Loucy (cell line): ENCODE data around the gene WNK2.
"Not testable (repeated sequence)": the region's sequence is repeated elsewhere in the genome, so short reads cannot be mapped to it uniquely, and the experiment has no call there.

Source experiments
- H2AFZ ChIP-seq: fragments of 200-600 bp; sonication (generic); 2 replicates; pipeline ENCODE4 v1.6.0; 2016; ENCODE audit warnings: antibody characterized with exemption, mild to moderate bottlenecking, low read length, moderate library complexity
- H3F3A ChIP-seq: fragments of 200-600 bp; 2 replicates; pipeline ENCODE4 v1.6.0; 2016; ENCODE audit warnings: antibody characterized with exemption, low read depth, mild to moderate bottlenecking
- H3K27me3 ChIP-seq: fragments of 200-600 bp; sonication (generic); 2 replicates; pipeline ENCODE4 v1.6.1; 2014; ENCODE audit warnings: low read length, mild to moderate bottlenecking; ENCODE audit not compliant: insufficient read depth, poor library complexity, severe bottlenecking
- H3K36me3 ChIP-seq: fragments of 200-600 bp; sonication (generic); 2 replicates; pipeline ENCODE4 v1.6.1; 2016; ENCODE audit warnings: low read length; ENCODE audit not compliant: insufficient read depth
- H3K4me1 ChIP-seq: fragments of 200-600 bp; sonication (generic); 2 replicates; pipeline ENCODE4 v1.5.1; 2014; ENCODE audit warnings: low read length, mild to moderate bottlenecking; ENCODE audit not compliant: insufficient read depth, poor library complexity, severe bottlenecking
- H3K4me2 ChIP-seq: fragments of 200-600 bp; sonication (generic); 2 replicates; pipeline ENCODE4 v1.6.0; 2014; ENCODE audit warnings: antibody characterized with exemption, low read length, low read depth, mild to moderate bottlenecking; ENCODE audit not compliant: poor library complexity, severe bottlenecking
- H3K4me3 ChIP-seq: fragments of 200-600 bp; sonication (generic); 2 replicates; pipeline ENCODE4 v1.5.1; 2014; ENCODE audit warnings: low read length, mild to moderate bottlenecking, mixed read lengths; ENCODE audit not compliant: poor library complexity, severe bottlenecking
- H3K79me2 ChIP-seq: fragments of 200-600 bp; sonication (generic); 2 replicates; pipeline ENCODE4 v1.6.1; 2014; ENCODE audit warnings: low read length; ENCODE audit not compliant: insufficient read depth
- H3K9ac ChIP-seq: fragments of 200-600 bp; sonication (generic); 2 replicates; pipeline ENCODE4 v1.6.0; 2014; ENCODE audit warnings: mild to moderate bottlenecking, low read depth, low read length, moderate library complexity; ENCODE audit not compliant: poor library complexity, severe bottlenecking
- H3K9me2 ChIP-seq: fragments of 200-600 bp; sonication (generic); replicated peaks from 2 replicates; pipeline ENCODE4 v1.6.1; 2016; ENCODE audit warnings: low read depth, low read length, mixed read lengths
- H3K9me3 ChIP-seq: fragments of 200-600 bp; sonication (generic); 2 replicates; pipeline ENCODE4 v1.6.1; 2014; ENCODE audit warnings: mild to moderate bottlenecking, antibody characterized with exemption, low read length, low read depth; ENCODE audit not compliant: insufficient read depth
- H4K20me1 ChIP-seq: fragments of 200-600 bp; sonication (generic); 2 replicates; pipeline ENCODE4 v1.6.0; 2014; ENCODE audit warnings: antibody characterized with exemption, low read length, mild to moderate bottlenecking; ENCODE audit not compliant: insufficient read depth, poor library complexity, severe bottlenecking
- EZH2phosphoT487 ChIP-seq: fragments of 200-600 bp; IDR thresholded peaks from 2 replicates; pipeline ENCODE4 v1.6.1; 2018; ENCODE audit warnings: antibody characterized with exemption, mild to moderate bottlenecking, moderate library complexity, borderline replicate concordance
- TF ChIP-seq, protein P1 (sequence below): fragments of 200-600 bp; sonication (generic); conservative IDR thresholded peaks from 2 replicates; pipeline ENCODE4 v1.5.1; 2014; ENCODE audit warnings: mild to moderate bottlenecking, antibody characterized with exemption, low read length

Gene WNK2

DNA sequence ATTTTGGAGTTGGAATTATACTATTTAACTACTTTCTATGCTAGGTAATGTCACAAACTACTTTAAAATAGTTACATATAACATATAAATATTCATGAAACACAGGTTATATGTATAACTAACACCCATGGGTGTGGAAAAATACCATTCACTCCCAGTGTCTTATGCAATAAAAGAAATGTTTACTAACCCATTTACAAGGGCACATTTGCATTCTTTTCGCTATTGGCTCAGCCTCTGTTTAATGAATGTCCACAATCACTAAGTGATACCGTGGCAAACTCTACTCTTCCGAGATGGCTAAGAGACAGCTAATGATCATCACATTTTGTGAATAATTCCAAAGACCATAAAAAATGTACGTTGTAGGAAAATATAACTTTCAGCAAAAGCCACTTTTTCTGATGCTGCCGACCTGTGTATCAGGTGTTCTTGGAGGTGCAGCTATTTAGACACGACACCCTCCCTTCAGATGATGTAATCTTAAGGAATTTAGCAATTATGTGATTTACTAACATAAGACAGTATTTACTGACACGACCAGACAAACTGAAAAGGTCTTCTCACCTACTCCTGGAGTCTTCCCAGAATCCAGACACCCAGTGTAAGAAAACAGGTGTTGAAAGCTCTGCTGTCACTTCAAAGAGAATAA lies 145.8 kb downstream of the WNK2 start:
- Histone ChIP-seq H2AFZ (no peak overlapping the region), H3K9me3 (no peaks in the 10 kb centered on the region), H3K9me2 (no peaks in the 10 kb centered on the region)

DNA sequence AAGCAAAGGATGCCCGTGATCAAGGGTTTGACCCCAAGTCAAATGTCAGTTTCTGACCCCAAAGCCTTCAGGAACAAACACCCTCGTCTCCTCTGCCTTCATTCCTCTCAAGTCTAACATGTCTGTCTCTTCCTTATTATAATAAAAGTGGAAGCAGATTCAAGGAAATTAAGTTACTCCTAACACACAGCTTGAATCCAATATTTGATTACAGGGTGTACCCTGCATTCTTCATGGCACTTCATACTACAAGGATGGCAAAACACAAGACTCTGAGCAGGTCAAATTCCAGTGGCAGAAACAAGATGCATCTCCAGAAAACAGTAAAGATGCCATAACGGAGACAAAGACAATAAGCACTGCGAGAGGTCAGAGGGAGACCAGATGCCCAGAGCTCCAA lies 148.4 kb downstream of the WNK2 start:
- H3K9ac ChIP-seq: no peak overlapping the region
- H4K20me1 ChIP-seq: no peaks in the 10 kb centered on the region
- H2AFZ ChIP-seq: no peak overlapping the region
- no peaks in the 10 kb centered on the region for H3F3A ChIP-seq
- H3K4me1 ChIP-seq: no peaks in the 10 kb centered on the region
- no peaks in the 10 kb centered on the region for H3K9me2 ChIP-seq
- H3K9me3 ChIP-seq: no peaks in the 10 kb centered on the region
- no peaks in the 10 kb centered on the region for H3K79me2 ChIP-seq
- H3K4me3 ChIP-seq: no peak overlapping the region
- TF ChIP-seq, protein P1, sequence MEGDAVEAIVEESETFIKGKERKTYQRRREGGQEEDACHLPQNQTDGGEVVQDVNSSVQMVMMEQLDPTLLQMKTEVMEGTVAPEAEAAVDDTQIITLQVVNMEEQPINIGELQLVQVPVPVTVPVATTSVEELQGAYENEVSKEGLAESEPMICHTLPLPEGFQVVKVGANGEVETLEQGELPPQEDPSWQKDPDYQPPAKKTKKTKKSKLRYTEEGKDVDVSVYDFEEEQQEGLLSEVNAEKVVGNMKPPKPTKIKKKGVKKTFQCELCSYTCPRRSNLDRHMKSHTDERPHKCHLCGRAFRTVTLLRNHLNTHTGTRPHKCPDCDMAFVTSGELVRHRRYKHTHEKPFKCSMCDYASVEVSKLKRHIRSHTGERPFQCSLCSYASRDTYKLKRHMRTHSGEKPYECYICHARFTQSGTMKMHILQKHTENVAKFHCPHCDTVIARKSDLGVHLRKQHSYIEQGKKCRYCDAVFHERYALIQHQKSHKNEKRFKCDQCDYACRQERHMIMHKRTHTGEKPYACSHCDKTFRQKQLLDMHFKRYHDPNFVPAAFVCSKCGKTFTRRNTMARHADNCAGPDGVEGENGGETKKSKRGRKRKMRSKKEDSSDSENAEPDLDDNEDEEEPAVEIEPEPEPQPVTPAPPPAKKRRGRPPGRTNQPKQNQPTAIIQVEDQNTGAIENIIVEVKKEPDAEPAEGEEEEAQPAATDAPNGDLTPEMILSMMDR: no peak
- no peak for TF ChIP-seq EZH2phosphoT487
- no peaks in the 10 kb centered on the region for H3K27me3 ChIP-seq
- no peak overlapping the region for H3K4me2 ChIP-seq
- no peaks in the 10 kb centered on the region for H3K36me3 ChIP-seq

More for the DNA sequence above, 145.8 kb downstream of the WNK2 start:
- no peaks in the 10 kb centered on the region for H3K4me1 ChIP-seq
- TF ChIP-seq, protein P1: no peak
- TF ChIP-seq EZH2phosphoT487: no peak
- no peak overlapping the region for H3K4me2 ChIP-seq
- no peaks in the 10 kb centered on the region for H3K79me2 ChIP-seq
- no peaks in the 10 kb centered on the region for H3K36me3 ChIP-seq
- H3K27me3 ChIP-seq: no peaks in the 10 kb centered on the region
- H3K4me3 ChIP-seq: no peak overlapping the region
- no peaks in the 10 kb centered on the region for H3F3A ChIP-seq
- no peaks in the 10 kb centered on the region for H4K20me1 ChIP-seq
- no peak overlapping the region for H3K9ac ChIP-seq

DNA sequence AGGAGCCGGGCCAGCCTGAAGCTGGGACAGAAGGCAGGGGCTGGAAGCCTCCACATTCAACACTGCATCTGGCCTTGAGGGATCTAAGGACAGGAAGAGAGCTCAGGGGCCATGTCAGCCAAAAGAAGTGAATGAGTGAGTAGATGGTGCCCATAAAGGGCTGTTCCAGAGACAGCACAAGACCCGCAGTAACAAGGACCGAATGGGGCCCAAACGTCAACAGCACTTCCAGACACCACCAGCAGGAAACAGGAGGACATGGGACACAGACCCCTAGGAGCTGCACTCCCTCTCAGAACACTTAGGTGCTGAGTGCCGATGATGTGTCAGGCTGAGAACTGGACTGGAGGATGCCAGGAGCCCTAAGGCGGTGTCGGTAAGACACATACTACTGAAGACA lies 152.8 kb downstream of the WNK2 start:
- TF ChIP-seq EZH2phosphoT487: no peak
- TF ChIP-seq, protein P1: no peak
- no peaks in the 10 kb centered on the region for H4K20me1 ChIP-seq
- H3K4me2 ChIP-seq: no peak overlapping the region
- H3K36me3 ChIP-seq: no peaks in the 10 kb centered on the region
- H3K4me1 ChIP-seq: no peaks in the 10 kb centered on the region
- no peaks in the 10 kb centered on the region for H3K27me3 ChIP-seq
- H2AFZ ChIP-seq: no peak overlapping the region
- no peak overlapping the region for H3K4me3 ChIP-seq
- no peaks in the 10 kb centered on the region for H3K79me2 ChIP-seq
- H3F3A ChIP-seq: no peaks in the 10 kb centered on the region
- no peaks in the 10 kb centered on the region for H3K9me2 ChIP-seq
- no peaks in the 10 kb centered on the region for H3K9me3 ChIP-seq
- no peak overlapping the region for H3K9ac ChIP-seq

DNA sequence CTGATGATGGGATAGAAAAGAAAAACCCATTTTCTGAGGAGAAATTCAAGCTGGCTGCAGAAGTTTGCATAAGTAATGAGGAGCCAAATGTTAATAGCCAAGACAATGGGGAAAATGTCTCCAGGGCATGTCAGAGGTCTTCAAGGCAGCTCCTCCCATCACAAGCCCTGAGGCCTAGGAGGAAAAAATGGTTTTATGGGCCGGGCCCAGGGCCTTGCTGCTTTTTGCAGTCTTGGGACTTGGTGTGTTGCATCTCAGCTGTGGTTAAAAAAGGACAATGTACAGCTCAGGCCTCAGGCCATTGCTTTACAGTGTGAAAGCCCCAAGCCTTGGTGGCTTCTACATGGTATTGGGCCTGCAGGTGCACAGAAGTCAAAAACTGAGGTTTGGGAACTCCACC lies 154.3 kb downstream of the WNK2 start:
- H3K9ac ChIP-seq, H3K4me2 ChIP-seq, H3F3A ChIP-seq, H3K9me2 ChIP-seq, H3K9me3 ChIP-seq, H3K27me3 ChIP-seq, H3K36me3 ChIP-seq, H3K4me1 ChIP-seq, H2AFZ ChIP-seq, H4K20me1 ChIP-seq, H3K79me2 ChIP-seq, H3K4me3 ChIP-seq: not testable (repeated sequence)
